ENCODE results near the gene NXN.

GRCh38 chr17:992933-993332, 13.4 kb upstream of the NXN start:
- no peak for TF ChIP-seq CTCF (IDR thresholded peaks at IDR 0.05)
- no peak for TF ChIP-seq POLR2A (IDR thresholded peaks at IDR 0.05)

All from transverse colon (tissue), 3 donors.